Parathyroid adenoma (tissue), 2 donors: ENCODE data around the gene PARP12.

Experiments used
- H2AFZ ChIP-seq: fragments of 300-600 bp; sonication (generic); one replicate; pipeline ENCODE4 v1.7.0; 2017; ENCODE audit warnings: antibody characterized with exemption, mild to moderate bottlenecking
- H3K27ac ChIP-seq: fragments of 300-600 bp; sonication (generic); one replicate; pipeline ENCODE4 v1.7.0; 2017
- H3K27me3 ChIP-seq: fragments of 300-600 bp; sonication (generic); one replicate; pipeline ENCODE4 v1.7.0; 2017; ENCODE audit warnings: low read length; ENCODE audit not compliant: control insufficient read depth, insufficient read depth
- H3K36me3 ChIP-seq: fragments of 300-600 bp; sonication (generic); one replicate; pipeline ENCODE4 v1.7.0; 2017; ENCODE audit warnings: low read length; ENCODE audit not compliant: control insufficient read depth, insufficient read depth
- H3K4me1 ChIP-seq: fragments of 300-600 bp; sonication (generic); one replicate; pipeline ENCODE4 v1.7.0; 2017; ENCODE audit warnings: control low read depth
- H3K4me2 ChIP-seq: fragments of 300-600 bp; sonication (generic); one replicate; pipeline ENCODE4 v1.7.0; 2017; ENCODE audit warnings: low read length
- H3K4me3 ChIP-seq: fragments of 300-600 bp; sonication (generic); one replicate; pipeline ENCODE4 v1.7.0; 2017; ENCODE audit warnings: low read depth, low read length
- H3K79me2 ChIP-seq: fragments of 300-600 bp; sonication (generic); one replicate; pipeline ENCODE4 v1.7.0; 2017; ENCODE audit warnings: control low read depth
- H3K9ac ChIP-seq: fragments of 300-600 bp; sonication (generic); one replicate; pipeline ENCODE4 v1.7.0; 2017; ENCODE audit warnings: mild to moderate bottlenecking
- H3K9me3 ChIP-seq: fragments of 300-600 bp; sonication (generic); one replicate; pipeline ENCODE4 v1.7.0; 2017; ENCODE audit warnings: low read length; ENCODE audit not compliant: control insufficient read depth
- TF ChIP-seq, protein P1 (sequence below): fragments of 300-600 bp; sonication (generic); IDR thresholded peaks from one replicate; pipeline ENCODE4 v1.7.0; 2017; ENCODE audit warnings: antibody characterized with exemption, mild to moderate bottlenecking
- donor health status: primary hyperparathyroidism.

PARP12 gene

DNA sequence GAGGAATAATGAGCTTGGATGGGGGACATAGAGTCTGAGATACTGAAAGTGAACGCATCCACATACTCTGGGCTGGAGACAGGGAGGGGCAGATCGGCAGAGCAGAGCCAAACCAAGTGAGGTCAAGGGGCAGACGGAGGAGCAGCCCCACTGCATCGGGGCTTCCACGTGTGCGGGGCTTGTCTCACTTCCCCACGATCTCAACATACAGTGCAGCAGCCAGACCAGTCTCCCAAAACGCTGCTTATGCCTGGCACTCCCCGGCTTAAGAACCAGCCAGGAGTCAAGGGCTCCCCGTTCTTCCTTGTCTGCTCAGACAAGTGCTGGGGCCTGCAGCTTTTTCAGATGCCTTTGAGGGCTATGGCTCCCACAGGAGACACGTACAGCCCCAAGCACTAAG is 43.6 kb downstream of the PARP12 start:
- H3K27ac ChIP-seq = no peak overlapping the region
- no peaks in the 10 kb centered on the region for H3K27me3 ChIP-seq
- no peaks in the 10 kb centered on the region for H3K36me3 ChIP-seq
- no peaks in the 10 kb centered on the region for H3K79me2 ChIP-seq
- H3K4me3 ChIP-seq = no peak overlapping the region
- no peak overlapping the region for H3K4me2 ChIP-seq
- no peaks in the 10 kb centered on the region for H3K4me1 ChIP-seq
- H3K9ac ChIP-seq = no peak overlapping the region
- H3K9me3 ChIP-seq = no peaks in the 10 kb centered on the region
- TF ChIP-seq, protein P1, sequence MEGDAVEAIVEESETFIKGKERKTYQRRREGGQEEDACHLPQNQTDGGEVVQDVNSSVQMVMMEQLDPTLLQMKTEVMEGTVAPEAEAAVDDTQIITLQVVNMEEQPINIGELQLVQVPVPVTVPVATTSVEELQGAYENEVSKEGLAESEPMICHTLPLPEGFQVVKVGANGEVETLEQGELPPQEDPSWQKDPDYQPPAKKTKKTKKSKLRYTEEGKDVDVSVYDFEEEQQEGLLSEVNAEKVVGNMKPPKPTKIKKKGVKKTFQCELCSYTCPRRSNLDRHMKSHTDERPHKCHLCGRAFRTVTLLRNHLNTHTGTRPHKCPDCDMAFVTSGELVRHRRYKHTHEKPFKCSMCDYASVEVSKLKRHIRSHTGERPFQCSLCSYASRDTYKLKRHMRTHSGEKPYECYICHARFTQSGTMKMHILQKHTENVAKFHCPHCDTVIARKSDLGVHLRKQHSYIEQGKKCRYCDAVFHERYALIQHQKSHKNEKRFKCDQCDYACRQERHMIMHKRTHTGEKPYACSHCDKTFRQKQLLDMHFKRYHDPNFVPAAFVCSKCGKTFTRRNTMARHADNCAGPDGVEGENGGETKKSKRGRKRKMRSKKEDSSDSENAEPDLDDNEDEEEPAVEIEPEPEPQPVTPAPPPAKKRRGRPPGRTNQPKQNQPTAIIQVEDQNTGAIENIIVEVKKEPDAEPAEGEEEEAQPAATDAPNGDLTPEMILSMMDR = no peak
- H2AFZ ChIP-seq = no peak overlapping the region

DNA sequence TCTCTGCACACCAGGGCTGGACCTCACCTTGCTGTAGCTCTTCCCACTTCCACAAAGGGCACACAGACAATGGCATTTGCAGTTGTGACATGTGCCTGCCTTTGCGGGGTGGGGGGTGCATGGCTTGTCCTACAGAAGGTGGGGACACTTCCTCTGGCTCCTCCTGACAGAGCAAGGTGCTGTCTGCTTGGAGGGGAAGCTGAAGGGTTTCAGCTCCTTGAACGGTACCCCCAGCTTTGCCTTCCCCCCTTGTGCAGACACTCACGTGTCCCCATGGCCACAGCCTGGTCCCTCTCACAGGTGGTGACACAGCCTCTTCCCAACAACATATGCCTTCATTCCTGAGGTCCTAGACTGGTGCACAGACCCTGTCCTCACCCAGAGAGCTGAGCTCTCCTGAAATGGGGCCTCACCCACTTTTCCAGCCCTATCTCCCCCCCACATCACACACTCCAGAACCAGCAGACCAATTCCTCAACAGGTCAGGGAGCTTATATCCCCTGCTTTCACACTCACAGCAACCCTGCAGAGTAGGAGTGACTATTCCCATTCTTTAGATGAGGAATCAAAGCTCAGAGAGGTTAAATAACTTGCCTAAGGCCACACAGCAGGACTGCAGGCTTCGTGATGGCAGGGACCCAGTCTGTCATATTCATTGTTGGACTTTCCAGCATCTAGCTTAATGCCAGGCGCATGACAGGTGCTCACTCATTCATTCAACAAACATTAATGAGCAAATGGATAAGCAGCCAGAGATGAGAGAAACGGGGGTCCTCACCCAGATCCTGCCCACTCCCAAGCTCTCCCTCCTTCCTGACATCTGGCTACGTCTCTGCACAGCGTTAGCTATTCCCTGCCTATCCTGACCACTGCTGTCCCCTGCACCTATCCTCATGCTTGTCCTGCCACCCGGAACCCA is 44.4 kb downstream of the PARP12 start:
- TF ChIP-seq, protein P1 = no peak
- no peaks in the 10 kb centered on the region for H3K79me2 ChIP-seq

DNA sequence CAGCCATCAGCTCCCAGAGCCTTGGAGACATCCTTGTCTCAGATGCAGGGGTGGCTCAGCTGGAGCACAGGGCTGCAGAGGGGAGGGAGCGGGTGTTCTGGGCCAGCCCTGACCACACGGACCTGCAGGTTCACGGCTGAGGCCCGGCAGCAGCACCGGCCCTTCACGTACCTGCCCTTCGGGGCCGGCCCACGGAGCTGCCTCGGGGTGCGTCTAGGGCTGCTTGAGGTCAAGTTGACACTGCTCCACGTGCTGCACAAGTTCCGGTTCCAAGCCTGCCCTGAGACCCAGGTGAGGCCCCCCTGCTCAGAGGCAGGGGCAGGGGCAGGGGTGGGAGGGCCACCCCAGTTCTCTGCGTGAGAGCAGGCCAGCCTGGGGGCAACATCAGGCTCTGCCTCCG is 45.2 kb downstream of the PARP12 start:
- Histone ChIP-seq H3K4me2 (no peak overlapping the region), H3K9ac (no peak overlapping the region), H3K27ac (no peak overlapping the region), H3K27me3 (no peaks in the 10 kb centered on the region), H3K9me3 (no peaks in the 10 kb centered on the region), H3K4me1 (no peaks in the 10 kb centered on the region), H2AFZ (no peak overlapping the region), H3K36me3 (no peaks in the 10 kb centered on the region), H3K4me3 (no peak overlapping the region), H3K79me2 (no peaks in the 10 kb centered on the region)
- TF ChIP-seq, protein P1 = no peak

More for the DNA sequence above, 44.4 kb downstream of the PARP12 start:
- Histone ChIP-seq H3K36me3 (no peaks in the 10 kb centered on the region), H3K27ac (no peak overlapping the region), H3K9me3 (no peaks in the 10 kb centered on the region), H3K9ac (no peak overlapping the region), H3K4me3 (no peak overlapping the region), H3K27me3 (no peaks in the 10 kb centered on the region), H3K4me2 (no peak overlapping the region), H2AFZ (no peak overlapping the region), H3K4me1 (no peaks in the 10 kb centered on the region)

DNA sequence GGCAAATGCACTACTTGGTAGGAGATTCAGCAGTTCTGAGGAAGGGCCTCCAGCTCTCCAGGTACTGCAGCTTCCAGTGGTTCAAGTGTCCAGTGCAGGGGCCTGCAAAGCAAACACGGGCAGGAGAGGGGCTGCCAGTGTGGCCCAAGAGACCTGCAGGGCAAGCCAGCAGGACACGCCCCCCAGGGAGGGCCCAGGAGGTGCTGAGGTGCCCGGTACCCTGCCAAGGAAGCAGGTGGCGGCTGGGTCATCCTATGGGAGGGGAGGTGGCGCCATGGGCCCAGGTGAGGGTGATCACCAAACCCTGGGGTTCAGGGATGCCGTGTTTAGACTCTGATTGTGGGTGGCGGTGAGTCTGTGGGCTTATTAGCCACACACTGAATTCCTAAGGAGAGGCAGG is 45.7 kb downstream of the PARP12 start:
- no peak overlapping the region for H3K4me3 ChIP-seq

More for the DNA sequence above, 45.7 kb downstream of the PARP12 start:
- TF ChIP-seq, protein P1 = no peak
- H3K27me3 ChIP-seq = no peaks in the 10 kb centered on the region
- no peaks in the 10 kb centered on the region for H3K79me2 ChIP-seq
- H3K4me2 ChIP-seq = no peak overlapping the region
- H3K9ac ChIP-seq = no peak overlapping the region
- H3K9me3 ChIP-seq = no peaks in the 10 kb centered on the region
- no peaks in the 10 kb centered on the region for H3K4me1 ChIP-seq
- no peaks in the 10 kb centered on the region for H3K36me3 ChIP-seq
- H2AFZ ChIP-seq = no peak overlapping the region
- no peak overlapping the region for H3K27ac ChIP-seq
